ENCODE data around the gene PLPP7. TPM values are rescaled to one million over a fixed set of nuclear protein-coding genes. Genes with fewer than 3 reads are reported as not detected.
A peak's percentile ranks its signal among the peaks of the same experiment; 100 is the strongest.
"Not testable (repeated sequence)": the region's sequence is repeated elsewhere in the genome, so short reads cannot be mapped to it uniquely, and the experiment has no call there.

PLPP7 gene
- total RNA-seq, 3 donors from 2014 or later, result 0.58 to 9.7 (median 1.0) TPM

DNA sequence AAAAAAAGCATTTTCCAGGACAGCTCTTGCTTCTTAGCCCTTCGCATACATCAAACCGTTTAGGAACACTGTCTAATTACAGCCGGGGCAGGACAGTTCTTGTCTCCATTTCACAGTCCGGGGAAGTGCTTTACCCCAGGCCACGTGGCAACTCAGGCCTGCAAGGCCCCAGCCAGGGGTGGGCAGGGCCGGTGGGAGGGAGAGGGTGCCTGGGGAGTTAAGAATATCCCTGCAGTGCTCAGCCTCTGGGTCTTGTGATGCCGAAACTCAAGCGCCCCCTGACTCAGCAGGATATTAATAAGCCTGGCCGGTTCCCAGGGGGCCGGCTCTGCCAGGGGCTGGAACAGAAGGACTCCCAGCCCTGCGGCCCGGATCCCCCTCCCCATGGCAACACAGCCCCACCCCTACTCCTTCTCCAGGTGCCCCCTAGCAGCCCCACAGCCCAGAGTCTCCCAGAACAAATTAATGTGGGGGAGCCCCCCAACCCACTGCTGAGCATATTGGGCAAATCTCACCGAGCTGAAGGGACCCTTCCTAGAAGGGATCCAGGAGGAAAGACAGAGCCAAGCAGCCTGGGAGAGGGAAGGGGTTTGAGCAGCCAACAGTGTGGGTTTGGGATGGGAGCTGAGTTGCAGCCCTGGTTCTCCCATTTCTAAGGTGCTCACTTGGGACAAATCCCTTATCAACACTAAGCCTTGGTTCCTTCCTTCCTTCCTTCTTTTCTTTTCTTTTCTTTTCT lies 45.3 kb downstream of the PLPP7 start:
- intact Hi-C loops (cut with DNase I, micrococcal nuclease), result loop anchor here (5.0 kb wide), 2 partner anchors 157 to 277 kb away; no protein-coding TSS in a partner anchor
- H3K9me3 ChIP-seq, result no peaks in the 10 kb centered on the region
- peak in 1 of 3 donors; percentile 22 for DNase-seq
- TF ChIP-seq, protein P1, sequence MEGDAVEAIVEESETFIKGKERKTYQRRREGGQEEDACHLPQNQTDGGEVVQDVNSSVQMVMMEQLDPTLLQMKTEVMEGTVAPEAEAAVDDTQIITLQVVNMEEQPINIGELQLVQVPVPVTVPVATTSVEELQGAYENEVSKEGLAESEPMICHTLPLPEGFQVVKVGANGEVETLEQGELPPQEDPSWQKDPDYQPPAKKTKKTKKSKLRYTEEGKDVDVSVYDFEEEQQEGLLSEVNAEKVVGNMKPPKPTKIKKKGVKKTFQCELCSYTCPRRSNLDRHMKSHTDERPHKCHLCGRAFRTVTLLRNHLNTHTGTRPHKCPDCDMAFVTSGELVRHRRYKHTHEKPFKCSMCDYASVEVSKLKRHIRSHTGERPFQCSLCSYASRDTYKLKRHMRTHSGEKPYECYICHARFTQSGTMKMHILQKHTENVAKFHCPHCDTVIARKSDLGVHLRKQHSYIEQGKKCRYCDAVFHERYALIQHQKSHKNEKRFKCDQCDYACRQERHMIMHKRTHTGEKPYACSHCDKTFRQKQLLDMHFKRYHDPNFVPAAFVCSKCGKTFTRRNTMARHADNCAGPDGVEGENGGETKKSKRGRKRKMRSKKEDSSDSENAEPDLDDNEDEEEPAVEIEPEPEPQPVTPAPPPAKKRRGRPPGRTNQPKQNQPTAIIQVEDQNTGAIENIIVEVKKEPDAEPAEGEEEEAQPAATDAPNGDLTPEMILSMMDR (IDR thresholded peaks at IDR 0.05), result no peak
- no peaks in the 10 kb centered on the region for H3K4me1 ChIP-seq (ENCODE audit: low read depth)
- no peak for ATAC-seq
- H3K4me3 ChIP-seq, result no peak overlapping the region
- H3K36me3 ChIP-seq (ENCODE audit: low read depth), result no peaks in the 10 kb centered on the region

DNA sequence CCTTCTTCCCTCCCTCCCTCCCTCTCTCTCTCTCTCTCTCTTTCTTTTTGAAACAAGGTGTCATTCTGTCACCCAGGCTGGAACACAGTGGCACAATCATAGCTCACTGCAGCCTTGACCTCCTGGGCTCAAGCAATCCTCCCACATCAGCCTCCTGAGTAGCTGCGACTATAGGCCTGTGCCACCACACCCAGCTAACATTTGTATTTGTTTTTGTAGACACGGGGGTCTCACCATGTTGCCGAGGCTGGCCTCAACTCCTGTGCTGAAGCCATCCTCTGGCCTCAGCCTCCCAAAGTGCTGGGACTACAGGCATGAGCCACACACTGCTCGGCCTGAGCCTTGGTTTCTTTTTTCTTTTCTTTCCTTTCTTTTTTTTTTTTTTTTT lies 45.8 kb downstream of the PLPP7 start:
- TF ChIP-seq, protein P1 (IDR thresholded peaks at IDR 0.05), result no peak
- Histone ChIP-seq H3K36me3 (ENCODE audit: low read depth) (no peaks in the 10 kb centered on the region), H3K4me1 (ENCODE audit: low read depth) (no peaks in the 10 kb centered on the region), H3K9me3 (no peaks in the 10 kb centered on the region), H3K4me3 (no peak overlapping the region)
- intact Hi-C loops (cut with DNase I, micrococcal nuclease), result loop anchor here (5.0 kb wide), 2 partner anchors 158 to 278 kb away; no protein-coding TSS in a partner anchor
- DNase-seq (no peak), ATAC-seq (no peak)

- ATAC-seq (no peak), DNase-seq (no peak)
- H3K4me1 ChIP-seq (ENCODE audit: low read depth), result no peaks in the 10 kb centered on the region
- H3K9me3 ChIP-seq, result no peaks in the 10 kb centered on the region
- H3K36me3 ChIP-seq (ENCODE audit: low read depth), result no peaks in the 10 kb centered on the region
- TF ChIP-seq, protein P1 (IDR thresholded peaks at IDR 0.05), result no peak
- intact Hi-C loops (cut with DNase I, micrococcal nuclease), result loop anchor here (5.0 kb wide), 2 partner anchors 160 to 280 kb away; no protein-coding TSS in a partner anchor
- no peak overlapping the region for H3K4me3 ChIP-seq
Measured at GRCh38 chr9:131337131-131337848, 47.8 kb downstream of the PLPP7 start.

DNA sequence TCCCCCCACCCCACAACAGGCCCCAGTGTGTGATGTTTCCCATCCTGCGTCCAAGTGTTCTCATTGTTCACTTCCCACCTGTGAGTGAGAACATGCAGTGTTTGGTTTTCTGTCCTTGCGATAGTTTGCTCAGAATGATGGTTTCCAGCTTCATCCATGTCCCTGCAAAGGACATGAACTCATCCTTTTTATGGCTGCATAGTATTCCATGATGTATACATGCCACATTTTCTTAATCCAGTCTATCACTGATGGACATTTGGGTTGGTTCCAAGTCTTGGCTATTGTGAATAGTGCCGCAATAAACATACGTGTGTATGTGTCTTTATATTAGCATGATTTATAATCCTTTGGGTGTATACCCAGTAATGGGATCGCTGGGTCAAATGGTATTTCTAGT lies 49.7 kb downstream of the PLPP7 start:
- intact Hi-C loops (cut with DNase I, micrococcal nuclease), result loop anchor here (5.0 kb wide), 2 partner anchors 162 to 282 kb away; no protein-coding TSS in a partner anchor
- not testable (repeated sequence) for ATAC-seq; H3K4me3 ChIP-seq; H3K4me1 ChIP-seq (ENCODE audit: low read depth); DNase-seq; H3K36me3 ChIP-seq (ENCODE audit: low read depth); H3K9me3 ChIP-seq

- H3K4me3 ChIP-seq; ATAC-seq; intact Hi-C loops (cut with DNase I, micrococcal nuclease); DNase-seq; H3K9me3 ChIP-seq; H3K36me3 ChIP-seq (ENCODE audit: low read depth); H3K4me1 ChIP-seq (ENCODE audit: low read depth): not testable (repeated sequence)
Measured at GRCh38 chr9:131344931-131345535, 55.5 kb downstream of the PLPP7 start.

DNA sequence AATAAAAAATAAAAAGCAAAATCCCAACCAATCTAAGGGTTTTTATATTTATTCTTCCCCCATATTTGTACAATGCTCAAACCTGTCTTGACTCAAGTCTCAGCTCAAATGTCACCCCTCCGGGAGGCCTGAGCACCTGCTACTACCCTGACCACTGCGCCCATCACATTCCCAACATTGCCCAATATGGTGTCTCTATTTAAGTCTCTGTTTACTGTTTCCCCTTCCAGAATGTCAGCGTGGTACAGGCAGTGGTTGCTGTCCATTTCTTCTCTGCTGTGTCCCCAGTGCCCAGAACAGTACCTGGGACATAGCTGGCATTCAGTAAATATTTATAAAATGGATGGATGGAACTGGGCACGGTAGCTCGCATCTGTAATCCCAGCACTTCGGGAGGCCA lies 57.0 kb downstream of the PLPP7 start:
- ATAC-seq, result no peak
- TF ChIP-seq, protein P1 (IDR thresholded peaks at IDR 0.05), result no peak
- H3K4me1 ChIP-seq (ENCODE audit: low read depth), result peaks cover 5% of the 10 kb centered on the region
- intact Hi-C loops (cut with DNase I, micrococcal nuclease), result no loop called here
- H3K4me3 ChIP-seq, result no peak overlapping the region
- no peaks in the 10 kb centered on the region for H3K36me3 ChIP-seq (ENCODE audit: low read depth)
- H3K9me3 ChIP-seq, result no peaks in the 10 kb centered on the region
- DNase-seq, result no peak

Data from mucosa of descending colon (tissue), 3 donors.